KMS-11 (cell line): ENCODE data around the gene KCNC1.

Experiments used
- H2AFZ ChIP-seq: fragments of 200-600 bp; sonication (generic); 2 replicates; pipeline ENCODE4 v1.6.1; 2016; ENCODE audit warnings: antibody characterized with exemption, mixed run types, low read depth
- H3K27ac ChIP-seq: fragments of 200-600 bp; sonication (generic); 2 replicates; pipeline ENCODE4 v1.6.1; 2016; ENCODE audit warnings: mild to moderate bottlenecking, mixed run types
- H3K27me3 ChIP-seq: fragments of 200-600 bp; sonication (generic); 2 replicates; pipeline ENCODE4 v1.6.1; 2017; ENCODE audit warnings: mild to moderate bottlenecking, low read depth, mixed run types, moderate library complexity; ENCODE audit not compliant: insufficient read depth
- H3K36me3 ChIP-seq: fragments of 200-600 bp; sonication (generic); 2 replicates; pipeline ENCODE4 v1.6.1; 2017; ENCODE audit warnings: mild to moderate bottlenecking, mixed run types; ENCODE audit not compliant: insufficient read depth
- H3K4me1 ChIP-seq: fragments of 200-600 bp; sonication (generic); 2 replicates; pipeline ENCODE4 v1.6.1; 2016; ENCODE audit warnings: mild to moderate bottlenecking, low read depth, mixed run types; ENCODE audit not compliant: poor library complexity, severe bottlenecking
- H3K4me2 ChIP-seq: fragments of 200-600 bp; sonication (generic); 2 replicates; pipeline ENCODE4 v1.7.0; 2016; ENCODE audit warnings: mild to moderate bottlenecking, mixed run types
- H3K4me3 ChIP-seq: fragments of 200-600 bp; sonication (generic); IDR thresholded peaks from 2 replicates; pipeline ENCODE4 v1.6.1; 2017; ENCODE audit warnings: low read depth, low read length, mixed read lengths; ENCODE audit not compliant: insufficient read depth
- H3K79me2 ChIP-seq: fragments of 200-600 bp; sonication (generic); 2 replicates; pipeline ENCODE4 v1.6.1; 2016; ENCODE audit warnings: low read depth, mixed run types; ENCODE audit not compliant: insufficient read depth
- H3K9ac ChIP-seq: fragments of 200-600 bp; sonication (generic); 2 replicates; pipeline ENCODE4 v1.6.1; 2016; ENCODE audit warnings: mild to moderate bottlenecking, mixed run types
- H4K20me1 ChIP-seq: fragments of 200-600 bp; sonication (generic); 2 replicates; pipeline ENCODE4 v1.6.1; 2016; ENCODE audit warnings: mild to moderate bottlenecking, mixed run types; ENCODE audit not compliant: insufficient read depth
- CTCF ChIP-seq: fragments of 200-600 bp; sonication (generic); conservative IDR thresholded peaks from 2 replicates; pipeline ENCODE4 v1.6.1; 2017; ENCODE audit warnings: low read depth, mild to moderate bottlenecking, antibody characterized with exemption, low read length, moderate library complexity, mixed read lengths

The KCNC1 gene

GRCh38 chr11:17816232-17816931, 81.8 kb downstream of the KCNC1 start:
- H4K20me1 ChIP-seq = no peaks in the 10 kb centered on the region
- H3K27ac ChIP-seq = no peak overlapping the region
- H2AFZ ChIP-seq = no peak overlapping the region
- TF ChIP-seq CTCF = no peak
- H3K9ac ChIP-seq = no peak overlapping the region
- no peaks in the 10 kb centered on the region for H3K36me3 ChIP-seq
- no peaks in the 10 kb centered on the region for H3K4me1 ChIP-seq
- H3K27me3 ChIP-seq = no peaks in the 10 kb centered on the region
- H3K4me3 ChIP-seq = no peak overlapping the region
- no peak overlapping the region for H3K4me2 ChIP-seq
- no peaks in the 10 kb centered on the region for H3K79me2 ChIP-seq

DNA sequence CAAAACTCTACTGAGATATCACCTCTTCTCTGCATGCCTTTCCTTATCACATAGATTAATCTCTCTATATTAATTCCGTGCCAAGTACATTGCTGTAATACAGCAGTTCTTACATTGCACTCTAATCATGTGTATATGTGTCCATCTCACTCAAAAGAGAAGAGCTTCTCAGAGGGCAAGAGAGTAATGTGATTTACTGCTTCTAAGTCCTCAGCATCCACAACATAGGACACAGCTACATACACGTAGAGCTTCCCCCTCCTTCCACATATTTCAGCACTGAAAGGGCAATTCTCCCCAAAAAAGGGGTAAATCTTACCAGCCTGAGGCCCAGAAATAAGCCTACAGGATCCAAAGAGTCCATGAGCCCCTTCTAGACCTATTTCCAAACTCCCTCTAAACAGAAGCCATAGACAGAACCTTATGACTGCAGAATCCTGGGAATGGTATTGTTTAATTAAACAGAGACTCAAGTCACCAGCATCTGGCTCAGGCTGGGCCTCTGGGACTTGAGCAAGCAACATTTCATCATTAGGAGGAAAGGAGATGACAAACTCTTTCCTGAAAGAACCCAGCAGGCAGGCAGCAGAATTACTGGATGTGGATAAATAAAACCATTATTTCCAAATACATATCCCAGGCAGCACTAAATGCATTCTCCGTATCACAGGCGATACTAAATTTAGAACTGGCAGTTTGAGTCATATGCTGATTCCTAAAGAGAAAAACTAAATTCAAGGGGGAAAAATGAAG, 87.2 kb downstream of the KCNC1 start:
- Histone ChIP-seq H3K27ac (no peak overlapping the region), H3K4me2 (no peak overlapping the region)

DNA sequence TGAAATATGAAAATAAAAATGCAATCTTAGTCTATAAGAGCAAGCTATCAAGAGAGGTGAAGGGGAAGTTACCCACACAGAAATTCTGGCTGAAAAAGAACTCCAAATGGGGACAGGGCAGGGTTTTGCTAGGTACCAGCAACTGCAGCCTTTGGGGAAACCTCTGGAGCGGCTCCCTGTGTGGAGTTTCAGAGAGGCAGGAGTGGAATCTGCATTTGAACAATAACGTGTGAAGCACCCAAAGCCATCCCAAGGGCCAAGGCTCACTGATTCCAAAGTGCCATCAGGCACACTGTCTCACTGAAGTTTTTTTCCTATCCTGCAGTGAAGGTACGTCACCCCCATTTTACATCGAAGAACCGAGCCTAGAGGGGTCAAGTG, 87.8 kb downstream of the KCNC1 start:
- Histone ChIP-seq H3K27me3 (no peaks in the 10 kb centered on the region), H3K4me2 (no peak overlapping the region), H3K27ac (no peak overlapping the region), H3K36me3 (no peaks in the 10 kb centered on the region), H3K4me1 (no peaks in the 10 kb centered on the region), H3K79me2 (no peaks in the 10 kb centered on the region), H3K4me3 (no peak overlapping the region), H3K9ac (no peak overlapping the region), H2AFZ (no peak overlapping the region), H4K20me1 (no peaks in the 10 kb centered on the region)
- TF ChIP-seq CTCF = no peak

More for the DNA sequence above, 87.2 kb downstream of the KCNC1 start:
- TF ChIP-seq CTCF = no peak
- Histone ChIP-seq H3K27me3 (no peaks in the 10 kb centered on the region), H3K36me3 (no peaks in the 10 kb centered on the region), H2AFZ (no peak overlapping the region), H3K9ac (no peak overlapping the region), H4K20me1 (no peaks in the 10 kb centered on the region), H3K4me1 (no peaks in the 10 kb centered on the region), H3K79me2 (no peaks in the 10 kb centered on the region), H3K4me3 (no peak overlapping the region)

- H3K36me3 ChIP-seq = no peaks in the 10 kb centered on the region
- no peaks in the 10 kb centered on the region for H4K20me1 ChIP-seq
- H3K4me1 ChIP-seq = no peaks in the 10 kb centered on the region
- no peak overlapping the region for H2AFZ ChIP-seq
- no peaks in the 10 kb centered on the region for H3K79me2 ChIP-seq
- no peaks in the 10 kb centered on the region for H3K27me3 ChIP-seq
- no peak overlapping the region for H3K27ac ChIP-seq
- no peak overlapping the region for H3K4me3 ChIP-seq
- TF ChIP-seq CTCF = no peak
- H3K9ac ChIP-seq = no peak overlapping the region
- no peak overlapping the region for H3K4me2 ChIP-seq
Measured at GRCh38 chr11:17827006-17827405, 92.4 kb downstream of the KCNC1 start.
